ENCODE results near the gene CFTR.
"Not testable (repeated sequence)": the region's sequence is repeated elsewhere in the genome, so short reads cannot be mapped to it uniquely, and the experiment has no call there.

CFTR gene

GRCh38 chr7:117479225-117480054 lies at the start of gene CFTR:
CFTR (plus strand) TSS chr7:117480025; CDS start chr7:117480095, 70 bp downstream.
- no peak for DNase-seq (ENCODE audit: low spot score)

- no peak for DNase-seq (ENCODE audit: low spot score)
Observed at GRCh38 chr7:117435475-117436043, 44.3 kb upstream of the CFTR start.

GRCh38 chr7:117444646-117445045 lies 35.2 kb upstream of the CFTR start:
- DNase-seq (ENCODE audit: low spot score), result no peak

- DNase-seq (ENCODE audit: low spot score), result peak; percentile 20
Observed at GRCh38 chr7:117445206-117445605, 34.6 kb upstream of the CFTR start.

GRCh38 chr7:117446220-117446815 lies 33.5 kb upstream of the CFTR start:
- DNase-seq (ENCODE audit: low spot score), result no peak

- no peak for DNase-seq (ENCODE audit: low spot score)
Observed at GRCh38 chr7:117448655-117449054, 31.2 kb upstream of the CFTR start.

- peak; percentile 38 for DNase-seq (ENCODE audit: low spot score)
Observed at GRCh38 chr7:117458977-117459583, 20.7 kb upstream of the CFTR start.

- no peak for DNase-seq (ENCODE audit: low spot score)
Observed at GRCh38 chr7:117459735-117460134, 20.1 kb upstream of the CFTR start.

- not testable (repeated sequence) for DNase-seq (ENCODE audit: low spot score)
Observed at GRCh38 chr7:117460815-117461214, 19.0 kb upstream of the CFTR start.

- no peak for DNase-seq (ENCODE audit: low spot score)
Observed at GRCh38 chr7:117468174-117468573, 11.7 kb upstream of the CFTR start.

- DNase-seq (ENCODE audit: low spot score), result no peak
Observed at GRCh38 chr7:117470777-117471176, 9.0 kb upstream of the CFTR start.

GRCh38 chr7:117472335-117472734 lies 7.5 kb upstream of the CFTR start:
- DNase-seq (ENCODE audit: low spot score), result no peak

- no peak for DNase-seq (ENCODE audit: low spot score)
Observed at GRCh38 chr7:117476557-117477215, 3.1 kb upstream of the CFTR start.

- no peak for DNase-seq (ENCODE audit: low spot score)
Observed at GRCh38 chr7:117478836-117479224, 995 bp upstream of the CFTR start.

- no peak for DNase-seq (ENCODE audit: low spot score)
Observed at GRCh38 chr7:117480055-117480362, 184 bp downstream of the CFTR start.

GRCh38 chr7:117480978-117481377 lies 1.2 kb downstream of the CFTR start:
- no peak for DNase-seq (ENCODE audit: low spot score)

GRCh38 chr7:117485118-117485620 lies 5.3 kb downstream of the CFTR start:
- no peak for DNase-seq (ENCODE audit: low spot score)

GRCh38 chr7:117489016-117489415 lies 9.2 kb downstream of the CFTR start:
- no peak for DNase-seq (ENCODE audit: low spot score)

- DNase-seq (ENCODE audit: low spot score), result no peak
Observed at GRCh38 chr7:117489430-117489829, 9.6 kb downstream of the CFTR start.

GRCh38 chr7:117489911-117490310 lies 10.1 kb downstream of the CFTR start:
- no peak for DNase-seq (ENCODE audit: low spot score)

GRCh38 chr7:117492649-117493048 lies 12.8 kb downstream of the CFTR start:
- no peak for DNase-seq (ENCODE audit: low spot score)

- no peak for DNase-seq (ENCODE audit: low spot score)
Observed at GRCh38 chr7:117493460-117493859, 13.6 kb downstream of the CFTR start.

All from SW480 (cell line).